ENCODE measurements around the gene NAA60.
"Not testable (repeated sequence)": the region's sequence is repeated elsewhere in the genome, so short reads cannot be mapped to it uniquely, and the experiment has no call there.

NAA60 gene

GRCh38 chr16:3465301-3465700 lies 21.8 kb downstream of the NAA60 start:
- no peak for DNase-seq

GRCh38 chr16:3465911-3466584 lies 22.6 kb downstream of the NAA60 start:
- no peak for DNase-seq

GRCh38 chr16:3467182-3467581 lies 23.7 kb downstream of the NAA60 start:
- DNase-seq, result no peak

GRCh38 chr16:3467921-3468320 lies 24.4 kb downstream of the NAA60 start:
- DNase-seq, result no peak

GRCh38 chr16:3468501-3468900 lies 25.0 kb downstream of the NAA60 start:
- DNase-seq, result no peak

- no peak for DNase-seq
Observed at GRCh38 chr16:3469736-3470135, 26.3 kb downstream of the NAA60 start.

- no peak for DNase-seq
Observed at GRCh38 chr16:3470723-3471122, 27.2 kb downstream of the NAA60 start.

GRCh38 chr16:3471518-3472176 lies 28.2 kb downstream of the NAA60 start:
- DNase-seq, result no peak

- no peak for DNase-seq
Observed at GRCh38 chr16:3472878-3473595, 29.6 kb downstream of the NAA60 start.

GRCh38 chr16:3473596-3473943 lies 30.1 kb downstream of the NAA60 start:
- DNase-seq, result not testable (repeated sequence)

- DNase-seq, result no peak
Observed at GRCh38 chr16:3474136-3474779, 30.8 kb downstream of the NAA60 start.

GRCh38 chr16:3474870-3475269 lies 31.4 kb downstream of the NAA60 start:
- DNase-seq, result not testable (repeated sequence)

GRCh38 chr16:3475604-3476375 lies 32.3 kb downstream of the NAA60 start:
- DNase-seq, result no peak

- DNase-seq, result no peak
Observed at GRCh38 chr16:3476409-3476808, 32.9 kb downstream of the NAA60 start.

- no peak for DNase-seq
Observed at GRCh38 chr16:3478242-3478925, 34.9 kb downstream of the NAA60 start.

GRCh38 chr16:3479654-3480216 lies 36.3 kb downstream of the NAA60 start:
- no peak for DNase-seq

- DNase-seq, result no peak
Observed at GRCh38 chr16:3480901-3481695, 37.6 kb downstream of the NAA60 start.

GRCh38 chr16:3481696-3482658 lies 38.5 kb downstream of the NAA60 start:
- no peak for DNase-seq

GRCh38 chr16:3482659-3483241 lies 39.3 kb downstream of the NAA60 start:
- DNase-seq, result no peak
